OCI-LY7 (cell line): Measurements from ENCODE around the gene TTBK1. TPM values are rescaled to one million over a fixed set of nuclear protein-coding genes. Genes with fewer than 3 reads are reported as not detected.

Source experiments
- BruUV-seq: library from RNA; stranded (reverse); fragments of 400-500 nt; replicated peaks from 2 replicates; lab custom pipeline; 2021; lab: Mats Ljungman, UMichigan
- CTCF ChIA-PET: fragments of 300-600 bp; sonication (Branson Sonifier 250); formaldehyde crosslinking; loops from one replicate; lab custom pipeline; 2022; ENCODE audit warnings: antibody characterized with exemption; ENCODE audit not compliant: unreplicated experiment; lab: Charles Lee
- POLR2A ChIA-PET: fragments of 300-600 bp; sonication (Branson Sonifier 250); formaldehyde crosslinking; loops from one replicate; lab custom pipeline; 2022; ENCODE audit warnings: antibody characterized with exemption; lab: Charles Lee
- DNase-seq: peaks from one replicate; pipeline ENCODE4 v3.0.0-alpha.2; 2015; ENCODE audit warnings: low spot score
- H2AFZ ChIP-seq: fragments of 200-600 bp; sonication (generic), shearing (Covaris generic); 2 replicates; pipeline ENCODE4 v1.6.1; 2014; ENCODE audit warnings: mild to moderate bottlenecking, antibody characterized with exemption, low read length, moderate library complexity
- H3K27ac ChIP-seq: fragments of 200-600 bp; sonication (generic); 2 replicates; pipeline ENCODE4 v1.5.1; 2014; ENCODE audit warnings: mixed run types, low read depth, mild to moderate bottlenecking, moderate library complexity, low read length, inconsistent platforms; ENCODE audit not compliant: poor library complexity, severe bottlenecking
- H3K36me3 ChIP-seq: fragments of 200-600 bp; sonication (generic); 2 replicates; pipeline ENCODE4 v1.6.1; 2014; ENCODE audit warnings: mild to moderate bottlenecking, antibody characterized with exemption, low read length, moderate library complexity, mixed read lengths; ENCODE audit not compliant: insufficient read depth
- H3K4me1 ChIP-seq: fragments of 200-600 bp; sonication (generic); 2 replicates; pipeline ENCODE4 v1.5.1; 2014; ENCODE audit warnings: mild to moderate bottlenecking, low read length; ENCODE audit not compliant: insufficient read depth, poor library complexity, severe bottlenecking
- H3K4me2 ChIP-seq: fragments of 200-600 bp; sonication (generic); 2 replicates; pipeline ENCODE4 v1.6.1; 2014; ENCODE audit warnings: mild to moderate bottlenecking, low read length
- H3K4me3 ChIP-seq: fragments of 200-600 bp; sonication (generic); 2 replicates; pipeline ENCODE4 v1.5.1; 2014; ENCODE audit warnings: mild to moderate bottlenecking, low read depth, low read length; ENCODE audit not compliant: poor library complexity, severe bottlenecking
- H3K79me2 ChIP-seq: fragments of 200-600 bp; sonication (generic); 2 replicates; pipeline ENCODE4 v1.6.1; 2016; ENCODE audit warnings: low read depth, mild to moderate bottlenecking, low read length, moderate library complexity, mixed read lengths; ENCODE audit not compliant: insufficient read depth
- H3K9me2 ChIP-seq: fragments of 200-600 bp; sonication (generic); 2 replicates; pipeline ENCODE4 v1.6.1; 2016; ENCODE audit warnings: mild to moderate bottlenecking, low read length, mixed read lengths; ENCODE audit not compliant: insufficient read depth
- H3K9me3 ChIP-seq: fragments of 200-600 bp; sonication (generic); 2 replicates; pipeline ENCODE4 v1.6.1; 2014; ENCODE audit warnings: mild to moderate bottlenecking, mixed run types, low read length, mixed read lengths
- H4K20me1 ChIP-seq: fragments of 200-600 bp; sonication (generic); 2 replicates; pipeline ENCODE4 v1.6.1; 2014; ENCODE audit warnings: mild to moderate bottlenecking, antibody characterized with exemption, low read length, moderate library complexity, mixed read lengths; ENCODE audit not compliant: insufficient read depth
- EZH2phosphoT487 ChIP-seq: fragments of 200-600 bp; sonication (generic); IDR thresholded peaks from 2 replicates; pipeline ENCODE4 v1.6.1; 2018; ENCODE audit warnings: low read depth, borderline replicate concordance, mild to moderate bottlenecking, mixed run types, antibody characterized with exemption, low read length, moderate library complexity, mixed read lengths
- intact Hi-C: fragments of 100-400 bp; cut with micrococcal nuclease; formaldehyde crosslinking; loops from one replicate; pipeline ENCODE4 v1.10.0; 2022; ENCODE audit not compliant: unreplicated experiment
- total RNA-seq, 2 experiments: library from RNA; depleted of rRNA in 1 of 2; stranded (reverse); fragments of >200 nt in 1 of 2; shearing (Covaris generic) in 1 of 2; gene quantifications; 2 replicates each; pipeline ENCODE4 v1.2.3, GENCODE V29; 2014 to 2022
- TF ChIP-seq, protein P1 (sequence below): fragments of 200-600 bp; sonication (generic); conservative IDR thresholded peaks from 2 replicates; pipeline ENCODE4 v1.5.1; 2014; ENCODE audit warnings: mild to moderate bottlenecking, antibody characterized with exemption, low read length, moderate library complexity, mixed read lengths

The TTBK1 gene
- total RNA-seq, 2 experiments from 2014 or later: 0.35 to 1.7 TPM

DNA sequence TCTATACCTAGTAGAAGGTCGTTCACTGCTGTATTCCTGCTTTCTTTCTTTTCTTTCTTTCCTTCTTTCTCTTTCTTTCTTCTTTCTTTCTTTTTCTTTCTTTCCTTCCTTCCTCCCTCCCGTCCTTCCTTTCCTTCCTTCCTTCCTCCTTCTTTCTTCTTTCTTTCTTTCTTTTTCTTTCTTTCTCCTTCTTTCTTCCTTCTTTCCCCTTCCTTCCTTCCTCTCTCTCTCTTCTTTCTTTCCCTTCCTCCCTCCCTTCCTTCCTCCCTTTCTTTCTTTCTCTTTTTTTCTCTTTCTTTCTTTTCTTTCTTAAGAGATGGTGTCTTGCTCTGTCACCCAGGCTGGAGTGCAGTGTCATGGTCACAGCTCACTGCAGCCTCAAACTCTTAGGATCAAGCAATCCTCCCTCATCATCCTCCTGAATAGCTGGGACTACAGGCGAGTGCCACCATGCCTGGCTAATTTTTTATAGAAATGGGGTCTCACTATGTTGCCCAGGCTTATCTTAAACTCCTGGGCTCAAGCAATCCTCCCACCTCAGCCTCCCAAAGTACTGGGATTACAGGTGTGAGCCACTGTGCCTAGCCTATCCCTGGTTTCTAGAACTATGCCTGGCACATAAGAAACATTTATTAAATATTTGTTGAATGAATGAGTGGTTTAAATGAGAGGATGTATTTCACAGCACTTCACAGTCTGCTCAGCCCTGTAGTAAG lies 11.4 kb upstream of the TTBK1 start:
- H4K20me1 ChIP-seq: no peaks in the 10 kb centered on the region
- no peak for DNase-seq
- ChIA-PET POLR2A (no interaction called here), CTCF (interaction anchor here (3.3 kb wide), 1 partner anchor 14 kb away, joined by 12 read pairs; no protein-coding TSS in a partner anchor)
- H3K4me1 ChIP-seq: peaks cover 19% of the 10 kb centered on the region
- intact Hi-C loops: no loop called here
- no peaks in the 10 kb centered on the region for H3K9me3 ChIP-seq
- H2AFZ ChIP-seq: no peak overlapping the region
- H3K9me2 ChIP-seq: no peaks in the 10 kb centered on the region
- no peaks in the 10 kb centered on the region for H3K36me3 ChIP-seq
- no TSS peak for BruUV-seq
- no peak overlapping the region for H3K4me3 ChIP-seq
- H3K79me2 ChIP-seq: no peaks in the 10 kb centered on the region; the same call in 1 of the 2 replicates
- no peak overlapping the region for H3K27ac ChIP-seq
- TF ChIP-seq, protein P1, sequence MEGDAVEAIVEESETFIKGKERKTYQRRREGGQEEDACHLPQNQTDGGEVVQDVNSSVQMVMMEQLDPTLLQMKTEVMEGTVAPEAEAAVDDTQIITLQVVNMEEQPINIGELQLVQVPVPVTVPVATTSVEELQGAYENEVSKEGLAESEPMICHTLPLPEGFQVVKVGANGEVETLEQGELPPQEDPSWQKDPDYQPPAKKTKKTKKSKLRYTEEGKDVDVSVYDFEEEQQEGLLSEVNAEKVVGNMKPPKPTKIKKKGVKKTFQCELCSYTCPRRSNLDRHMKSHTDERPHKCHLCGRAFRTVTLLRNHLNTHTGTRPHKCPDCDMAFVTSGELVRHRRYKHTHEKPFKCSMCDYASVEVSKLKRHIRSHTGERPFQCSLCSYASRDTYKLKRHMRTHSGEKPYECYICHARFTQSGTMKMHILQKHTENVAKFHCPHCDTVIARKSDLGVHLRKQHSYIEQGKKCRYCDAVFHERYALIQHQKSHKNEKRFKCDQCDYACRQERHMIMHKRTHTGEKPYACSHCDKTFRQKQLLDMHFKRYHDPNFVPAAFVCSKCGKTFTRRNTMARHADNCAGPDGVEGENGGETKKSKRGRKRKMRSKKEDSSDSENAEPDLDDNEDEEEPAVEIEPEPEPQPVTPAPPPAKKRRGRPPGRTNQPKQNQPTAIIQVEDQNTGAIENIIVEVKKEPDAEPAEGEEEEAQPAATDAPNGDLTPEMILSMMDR: no peak
- TF ChIP-seq EZH2phosphoT487: no peak
- H3K4me2 ChIP-seq: no peak overlapping the region

DNA sequence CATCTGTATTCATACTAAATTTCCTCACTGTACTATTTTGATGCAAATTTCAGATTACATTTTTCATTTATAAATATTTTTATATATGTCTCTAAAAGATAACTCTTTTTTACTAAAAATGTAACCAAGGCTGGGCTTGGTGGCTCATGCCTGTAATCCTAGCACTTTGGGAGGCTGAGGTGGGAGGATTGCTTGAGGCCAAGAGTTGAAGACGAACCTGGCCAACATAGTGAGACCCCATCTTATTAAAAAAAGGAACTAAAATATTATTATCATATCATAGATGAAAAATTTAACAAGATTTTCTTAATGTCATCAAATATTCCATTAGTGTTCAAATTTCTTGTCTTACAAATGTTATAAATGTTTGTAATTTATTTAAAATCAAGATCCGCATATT lies 7.4 kb upstream of the TTBK1 start:
- H3K36me3 ChIP-seq: no peaks in the 10 kb centered on the region
- H3K9me2 ChIP-seq: no peaks in the 10 kb centered on the region
- no peaks in the 10 kb centered on the region for H4K20me1 ChIP-seq
- intact Hi-C loops: no loop called here
- ChIA-PET CTCF (no interaction called here), POLR2A (interaction anchor here (0.6 kb wide), 1 partner anchor 332 kb away, joined by 3 read pairs; no protein-coding TSS in a partner anchor)
- no peak for DNase-seq
- H3K4me2 ChIP-seq: no peak overlapping the region
- no peak overlapping the region for H3K4me3 ChIP-seq
- BruUV-seq: no TSS peak
- no peak overlapping the region for H3K27ac ChIP-seq
- no peaks in the 10 kb centered on the region for H3K79me2 ChIP-seq
- TF ChIP-seq, protein P1: no peak
- TF ChIP-seq EZH2phosphoT487: no peak
- no peaks in the 10 kb centered on the region for H3K4me1 ChIP-seq
- no peaks in the 10 kb centered on the region for H3K9me3 ChIP-seq
- no peak overlapping the region for H2AFZ ChIP-seq

DNA sequence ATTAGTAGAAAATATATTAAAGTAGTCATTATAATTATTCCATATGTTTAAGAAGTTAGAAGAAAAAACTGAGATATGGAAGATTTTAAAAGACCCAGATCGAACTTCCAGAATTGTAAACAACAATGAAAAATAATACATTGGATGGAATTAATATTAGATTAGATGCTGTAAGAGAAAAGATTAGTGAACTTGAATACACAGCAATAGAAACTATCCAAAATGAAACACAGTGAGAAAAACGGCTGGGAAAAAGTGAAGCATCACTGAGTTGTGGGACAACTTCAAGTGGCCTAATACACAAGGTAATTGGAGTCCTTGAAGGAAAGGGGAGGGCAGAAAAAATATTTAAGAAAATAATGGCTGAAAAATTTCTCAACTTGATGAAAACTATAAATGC lies 4.2 kb upstream of the TTBK1 start:
- H3K9me2 ChIP-seq: no peaks in the 10 kb centered on the region
- H3K4me1 ChIP-seq: no peaks in the 10 kb centered on the region
- no peak overlapping the region for H2AFZ ChIP-seq
- H3K4me2 ChIP-seq: no peak overlapping the region
- no peak for DNase-seq
- H3K9me3 ChIP-seq: no peaks in the 10 kb centered on the region
- ChIA-PET CTCF (no interaction called here), POLR2A (interaction anchor here (0.6 to 2.0 kb wide), 3 partner anchors 7 to 250 kb away, joined by 4 to 7 read pairs (median 5); no protein-coding TSS in a partner anchor)
- no peaks in the 10 kb centered on the region for H3K79me2 ChIP-seq
- BruUV-seq: no TSS peak
- no peak overlapping the region for H3K4me3 ChIP-seq
- H3K27ac ChIP-seq: no peak overlapping the region
- H4K20me1 ChIP-seq: no peaks in the 10 kb centered on the region
- no peaks in the 10 kb centered on the region for H3K36me3 ChIP-seq
- no peak for TF ChIP-seq EZH2phosphoT487
- TF ChIP-seq, protein P1: no peak
- intact Hi-C loops: no loop called here
